BE2C (cell line): ENCODE results near the gene CWF19L2.
"Not testable (repeated sequence)": the region's sequence is repeated elsewhere in the genome, so short reads cannot be mapped to it uniquely, and the experiment has no call there.

Source experiments
- DNase-seq: peaks from one replicate; pipeline ENCODE4 v3.0.0-alpha.2; 2020
- H3K27me3 ChIP-seq: fragments of 250-450 bp; sonication (Bioruptor Pico); 2 replicates; pipeline ENCODE4 v1.5.1; 2020; ENCODE audit warnings: mild to moderate bottlenecking
- H3K36me3 ChIP-seq: fragments of 250-450 bp; sonication (Bioruptor Pico); 2 replicates; pipeline ENCODE4 v1.5.1; 2020; ENCODE audit warnings: mild to moderate bottlenecking
- H3K4me1 ChIP-seq: fragments of 250-450 bp; sonication (Bioruptor Pico); 2 replicates; pipeline ENCODE4 v1.5.1; 2020
- H3K4me3 ChIP-seq: 2 replicates; pipeline ENCODE4 v1.5.1; 2011; ENCODE audit warnings: low read depth, low read length
- H3K9me3 ChIP-seq: fragments of 250-450 bp; sonication (Bioruptor Pico); 2 replicates; pipeline ENCODE4 v1.5.1; 2020
- TF ChIP-seq, protein P1 (sequence below): IDR thresholded peaks from 2 replicates; pipeline ENCODE4 v1.5.1; 2012; ENCODE audit warnings: mild to moderate bottlenecking, low read depth, low read length

The CWF19L2 gene

DNA sequence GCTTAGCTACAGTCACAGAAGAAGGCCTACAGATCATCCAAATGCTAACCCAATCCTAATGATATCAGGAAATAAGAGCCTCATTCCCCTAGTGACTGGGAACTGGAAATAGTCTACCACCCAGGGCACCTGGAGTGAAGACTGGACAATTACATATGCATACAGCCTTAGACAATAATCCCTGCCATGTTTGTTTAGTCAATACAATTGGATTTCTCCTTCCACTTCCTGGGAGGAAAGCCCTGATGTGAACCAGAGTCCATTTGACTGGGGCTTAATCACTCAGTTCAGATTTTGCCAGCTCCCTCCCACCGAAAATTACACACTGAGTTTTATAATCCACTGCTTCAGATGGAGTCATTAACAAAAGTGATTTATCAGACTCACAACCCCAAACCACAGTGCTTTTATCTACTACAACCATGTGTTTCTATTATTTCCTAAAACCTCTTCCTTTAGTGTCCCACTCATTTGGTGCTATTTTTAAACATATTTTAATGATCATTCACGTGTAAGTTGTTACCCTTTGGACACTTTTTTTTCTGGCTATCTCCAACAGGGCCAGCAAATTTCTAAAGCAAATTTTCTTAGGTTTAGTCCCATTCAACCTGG is 29.9 kb downstream of the CWF19L2 start:
- H3K9me3 ChIP-seq, result no peaks in the 10 kb centered on the region
- H3K27me3 ChIP-seq, result no peaks in the 10 kb centered on the region
- TF ChIP-seq, protein P1, sequence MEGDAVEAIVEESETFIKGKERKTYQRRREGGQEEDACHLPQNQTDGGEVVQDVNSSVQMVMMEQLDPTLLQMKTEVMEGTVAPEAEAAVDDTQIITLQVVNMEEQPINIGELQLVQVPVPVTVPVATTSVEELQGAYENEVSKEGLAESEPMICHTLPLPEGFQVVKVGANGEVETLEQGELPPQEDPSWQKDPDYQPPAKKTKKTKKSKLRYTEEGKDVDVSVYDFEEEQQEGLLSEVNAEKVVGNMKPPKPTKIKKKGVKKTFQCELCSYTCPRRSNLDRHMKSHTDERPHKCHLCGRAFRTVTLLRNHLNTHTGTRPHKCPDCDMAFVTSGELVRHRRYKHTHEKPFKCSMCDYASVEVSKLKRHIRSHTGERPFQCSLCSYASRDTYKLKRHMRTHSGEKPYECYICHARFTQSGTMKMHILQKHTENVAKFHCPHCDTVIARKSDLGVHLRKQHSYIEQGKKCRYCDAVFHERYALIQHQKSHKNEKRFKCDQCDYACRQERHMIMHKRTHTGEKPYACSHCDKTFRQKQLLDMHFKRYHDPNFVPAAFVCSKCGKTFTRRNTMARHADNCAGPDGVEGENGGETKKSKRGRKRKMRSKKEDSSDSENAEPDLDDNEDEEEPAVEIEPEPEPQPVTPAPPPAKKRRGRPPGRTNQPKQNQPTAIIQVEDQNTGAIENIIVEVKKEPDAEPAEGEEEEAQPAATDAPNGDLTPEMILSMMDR, result no peak
- DNase-seq, result no peak
- H3K4me3 ChIP-seq, result no peak overlapping the region
- no peaks in the 10 kb centered on the region for H3K4me1 ChIP-seq
- peaks cover 5% of the 10 kb centered on the region; the same call in 1 of the 2 replicates for H3K36me3 ChIP-seq

DNA sequence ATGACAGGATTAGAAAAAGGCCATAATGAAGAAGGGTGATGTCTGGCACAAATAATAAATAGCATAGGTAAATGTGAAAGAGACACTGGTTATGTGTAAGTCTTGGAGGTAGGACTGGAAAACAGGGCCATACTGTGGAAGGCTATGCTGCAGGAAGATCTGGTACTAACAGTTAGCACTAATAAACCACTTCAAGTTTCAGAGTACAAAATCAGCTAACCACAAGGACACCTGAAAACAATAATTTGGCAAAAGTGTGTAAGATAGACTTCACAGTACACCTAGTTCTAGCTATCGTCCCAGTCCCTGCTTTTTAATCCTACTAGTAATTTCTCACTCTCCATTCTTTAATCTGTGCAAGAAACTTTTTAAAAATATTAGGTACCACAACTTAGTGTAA is 44.3 kb downstream of the CWF19L2 start:
- TF ChIP-seq, protein P1, result no peak
- Histone ChIP-seq H3K27me3 (no peaks in the 10 kb centered on the region), H3K9me3 (no peaks in the 10 kb centered on the region), H3K4me3 (no peak overlapping the region), H3K4me1 (no peaks in the 10 kb centered on the region), H3K36me3 (peaks cover 5% of the 10 kb centered on the region; the same call in 1 of the 2 replicates)
- DNase-seq, result no peak

DNA sequence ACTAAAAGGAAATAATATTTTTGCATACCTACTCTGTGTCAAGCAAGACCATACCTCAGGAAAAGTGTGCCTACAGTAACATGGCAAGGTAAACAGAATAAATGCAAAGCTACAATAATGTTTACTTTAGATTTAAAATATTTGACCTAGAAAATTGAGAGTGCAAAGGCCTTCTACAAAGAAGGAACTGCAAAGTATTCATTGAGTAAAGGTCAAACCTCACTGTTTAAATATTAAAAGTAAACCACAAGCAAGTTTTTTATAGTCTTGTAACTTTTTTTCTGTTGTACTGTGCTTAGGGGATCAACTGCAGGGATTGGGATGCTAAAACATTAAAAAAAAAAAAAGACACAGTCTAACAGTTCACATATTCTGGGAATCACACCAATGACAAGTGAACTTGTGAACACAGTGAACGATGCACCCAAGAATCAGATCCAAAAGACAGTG is 48.8 kb downstream of the CWF19L2 start:
- DNase-seq, result no peak
- H3K36me3 ChIP-seq, result no peaks in the 10 kb centered on the region
- no peaks in the 10 kb centered on the region for H3K9me3 ChIP-seq
- no peaks in the 10 kb centered on the region for H3K4me1 ChIP-seq
- H3K4me3 ChIP-seq, result no peak overlapping the region
- TF ChIP-seq, protein P1, result no peak
- no peaks in the 10 kb centered on the region for H3K27me3 ChIP-seq

DNA sequence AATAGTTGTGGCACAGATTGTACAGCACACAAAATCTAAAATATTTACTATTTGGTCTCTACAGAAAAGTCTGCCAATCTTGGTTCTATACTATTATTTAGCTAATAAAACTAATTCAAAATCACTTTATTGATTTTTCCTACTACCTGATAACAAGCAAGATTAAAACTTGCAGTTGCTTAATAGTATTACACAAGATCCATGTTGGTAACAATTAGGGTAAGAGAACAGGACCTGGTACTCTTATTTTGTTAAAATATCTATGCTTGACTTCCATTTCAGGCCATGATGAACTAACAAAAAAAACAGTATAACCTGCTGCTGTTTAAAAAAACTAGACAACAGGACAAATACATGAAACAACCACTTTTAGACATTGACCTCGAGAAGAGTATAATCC is 52.4 kb downstream of the CWF19L2 start:
- H3K27me3 ChIP-seq, result no peaks in the 10 kb centered on the region
- H3K36me3 ChIP-seq, result no peaks in the 10 kb centered on the region
- TF ChIP-seq, protein P1, result no peak
- H3K9me3 ChIP-seq, result no peaks in the 10 kb centered on the region
- no peaks in the 10 kb centered on the region for H3K4me1 ChIP-seq
- no peak for DNase-seq
- H3K4me3 ChIP-seq, result no peak overlapping the region

DNA sequence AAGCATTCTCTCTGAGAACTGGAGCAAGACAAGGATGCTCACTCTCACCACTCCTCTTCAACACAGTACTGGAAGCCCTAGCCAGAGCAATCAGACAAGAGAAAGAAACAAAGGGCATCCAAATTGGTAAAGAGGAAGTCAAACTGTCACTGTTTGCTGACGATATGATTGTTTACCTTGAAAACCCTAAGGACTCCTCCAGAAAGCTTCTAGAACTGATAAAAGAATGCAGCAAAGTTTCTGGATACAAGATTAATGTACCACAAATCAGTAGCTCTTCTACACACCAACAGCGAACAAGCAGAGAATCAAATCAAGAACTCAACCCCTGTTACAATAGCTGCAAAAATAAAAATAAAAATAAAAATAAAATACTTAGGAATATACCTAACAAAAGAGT is 56.5 kb downstream of the CWF19L2 start:
- H3K36me3 ChIP-seq, H3K4me1 ChIP-seq, H3K27me3 ChIP-seq, H3K4me3 ChIP-seq, DNase-seq, H3K9me3 ChIP-seq: not testable (repeated sequence)

DNA sequence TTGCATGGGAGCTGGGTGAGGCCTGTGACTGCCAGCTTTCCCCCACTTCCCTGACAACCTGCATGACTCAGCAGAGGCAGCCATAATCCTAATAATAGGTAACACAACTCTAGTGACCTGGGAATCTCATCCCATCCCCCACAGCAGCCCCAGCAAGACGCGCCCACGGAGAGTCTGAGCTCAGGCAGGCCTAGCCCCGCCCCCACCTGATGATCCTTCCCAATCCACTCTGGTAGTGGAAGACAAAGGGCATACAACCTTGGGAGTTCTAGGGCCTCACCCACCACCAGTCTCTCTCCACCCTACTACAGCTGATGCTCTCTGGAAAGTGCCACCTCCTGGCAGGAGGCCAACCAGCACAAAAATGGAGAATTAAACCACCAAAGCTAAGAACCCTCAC is 60.3 kb downstream of the CWF19L2 start:
- DNase-seq, result no peak
- H3K4me1 ChIP-seq, result no peaks in the 10 kb centered on the region; the same call in 1 of the 2 replicates
- H3K27me3 ChIP-seq, result no peaks in the 10 kb centered on the region
- H3K36me3 ChIP-seq, result peaks cover under 1% of the 10 kb centered on the region; the same call in 1 of the 2 replicates
- TF ChIP-seq, protein P1, result no peak
- H3K4me3 ChIP-seq, result no peak overlapping the region
- no peaks in the 10 kb centered on the region; the same call in 1 of the 2 replicates for H3K9me3 ChIP-seq
